Lower lobe of right lung (tissue), 2 donors: ENCODE data around the gene SUPT16H. TPM values are rescaled to one million over a fixed set of nuclear protein-coding genes. Genes with fewer than 3 reads are reported as not detected.

Source experiments
- ATAC-seq, 2 donors: fragments of 200-7000 bp; cut with Tn5 transposase; one replicate each; pipeline ENCODE4 v1.9.1; 2020 to 2022; ENCODE audit warnings: mild to moderate bottlenecking in 2 of 2, moderate library complexity in 2 of 2
- DNase-seq: peaks from one replicate; pipeline ENCODE4 v3.0.0-alpha.2; 2020
- H3K27ac ChIP-seq: fragments of 200-600 bp; one replicate; pipeline ENCODE4 v1.8.0; 2022
- H3K27me3 ChIP-seq: fragments of 200-600 bp; one replicate; pipeline ENCODE4 v1.8.0; 2022; ENCODE audit warnings: low read depth
- H3K36me3 ChIP-seq: fragments of 200-600 bp; one replicate; pipeline ENCODE4 v1.8.0; 2022; ENCODE audit warnings: mild to moderate bottlenecking
- H3K4me1 ChIP-seq: fragments of 200-600 bp; one replicate; pipeline ENCODE4 v1.8.0; 2022
- H3K4me3 ChIP-seq: fragments of 200-600 bp; one replicate; pipeline ENCODE4 v1.8.0; 2022; ENCODE audit warnings: mild to moderate bottlenecking
- H3K9me3 ChIP-seq: fragments of 200-600 bp; one replicate; pipeline ENCODE4 v1.8.0; 2022
- CTCF ChIP-seq: fragments of 200-600 bp; IDR thresholded peaks from one replicate; pipeline ENCODE4 v1.8.0; 2022; ENCODE audit warnings: antibody characterized with exemption, mild to moderate bottlenecking
- intact Hi-C: fragments of 100-400 bp; cut with DNase I; formaldehyde crosslinking; loops from one replicate; pipeline ENCODE4 v1.11.0; 2022
- total RNA-seq: library from RNA; stranded (reverse); fragmentation: NEBNext Ultra II Directional; extraction: Animal tissue kit (Norgen Biotek cat#: 25700); gene quantifications from one replicate; pipeline ENCODE4 v1.2.1, GENCODE V29; 2021
- donor health status: DM: no; HTN: yes; CAD: no; lungs with severe emphysema.

Gene SUPT16H
- total RNA-seq, 1 donor from 2014 or later = 49.9 TPM

GRCh38 chr14:21322716-21323115 is 61.1 kb downstream of the SUPT16H start:
- Histone ChIP-seq H3K9me3 (no peaks in the 10 kb centered on the region), H3K36me3 (no peaks in the 10 kb centered on the region), H3K27ac (no peak overlapping the region), H3K27me3 (no peaks in the 10 kb centered on the region), H3K4me3 (no peak overlapping the region), H3K4me1 (peaks cover 9% of the 10 kb centered on the region)
- no peak for TF ChIP-seq CTCF
- intact Hi-C loops = no loop called here
- DNase-seq = no peak
- no peak for ATAC-seq

DNA sequence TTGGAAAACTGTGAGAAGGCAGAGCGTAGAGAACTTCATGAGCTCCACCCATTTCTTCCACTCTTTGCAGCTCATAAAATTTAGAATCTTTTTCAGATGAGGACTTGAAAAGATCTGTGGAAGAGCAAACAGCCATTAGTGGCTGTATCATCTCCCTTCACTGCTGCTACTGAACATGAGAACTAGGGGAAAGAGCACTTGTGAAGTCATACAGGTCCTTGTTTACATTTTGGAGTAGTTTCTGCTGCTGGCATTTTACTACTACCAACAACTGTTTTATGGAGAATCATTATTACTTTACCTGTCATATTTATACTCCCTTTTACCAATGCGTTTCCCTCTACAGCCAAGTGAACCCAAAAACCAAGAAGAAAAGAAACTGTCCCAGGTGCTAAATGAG is 62.9 kb downstream of the SUPT16H start:
- Histone ChIP-seq H3K27me3 (no peaks in the 10 kb centered on the region), H3K27ac (no peak overlapping the region), H3K4me1 (peaks cover 9% of the 10 kb centered on the region), H3K9me3 (no peaks in the 10 kb centered on the region), H3K4me3 (no peak overlapping the region), H3K36me3 (no peaks in the 10 kb centered on the region)
- TF ChIP-seq CTCF = no peak
- no peak for ATAC-seq
- intact Hi-C loops = no loop called here
- DNase-seq = no peak

DNA sequence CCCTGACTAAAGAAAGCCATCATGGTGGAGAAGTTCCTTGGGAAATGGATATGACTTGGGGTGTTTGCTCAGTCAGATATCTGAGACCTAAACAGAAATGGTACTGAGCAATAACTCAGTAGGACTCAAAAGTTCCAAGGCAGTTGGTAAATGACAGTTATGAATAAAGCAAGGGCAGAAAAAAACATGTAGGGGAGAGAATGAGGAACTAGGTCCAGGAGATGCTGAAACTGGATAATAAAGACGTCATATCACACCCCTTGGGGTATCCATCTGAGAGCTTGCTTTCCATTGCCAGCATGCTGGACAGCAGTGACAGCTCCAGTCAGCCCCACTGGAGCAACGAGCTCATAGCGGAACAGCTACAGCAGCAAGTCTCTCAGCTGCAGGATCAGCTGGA is 66.4 kb downstream of the SUPT16H start:
- intact Hi-C loops = no loop called here
- H3K4me3 ChIP-seq = no peak overlapping the region
- H3K36me3 ChIP-seq = no peaks in the 10 kb centered on the region
- ATAC-seq (no peak), DNase-seq (no peak)
- no peak for TF ChIP-seq CTCF
- peaks cover 9% of the 10 kb centered on the region for H3K4me1 ChIP-seq
- no peaks in the 10 kb centered on the region for H3K9me3 ChIP-seq
- H3K27me3 ChIP-seq = no peaks in the 10 kb centered on the region
- H3K27ac ChIP-seq = no peak overlapping the region

DNA sequence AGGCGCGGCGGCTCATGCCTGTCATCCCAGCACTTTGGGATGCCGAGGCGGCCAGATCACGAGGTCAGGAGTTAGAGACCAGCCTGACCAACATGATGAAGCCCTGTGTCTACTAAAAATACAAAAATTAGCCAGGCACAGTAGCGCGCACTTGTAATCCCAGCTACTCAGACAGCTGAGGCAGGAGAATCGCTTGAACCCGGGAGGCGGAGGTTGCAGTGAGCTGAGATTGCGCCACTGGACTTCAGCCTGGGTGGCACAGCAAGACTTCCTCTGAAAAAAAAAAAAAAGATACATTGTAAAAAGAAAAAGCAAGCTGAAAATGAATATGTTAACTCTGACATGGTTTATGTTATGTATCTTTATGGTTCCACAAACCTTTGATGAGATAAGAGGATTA is 70.3 kb downstream of the SUPT16H start:
- H3K36me3 ChIP-seq = no peaks in the 10 kb centered on the region
- DNase-seq (no peak), ATAC-seq (no peak)
- H3K27me3 ChIP-seq = no peaks in the 10 kb centered on the region
- peaks cover 6% of the 10 kb centered on the region for H3K4me1 ChIP-seq
- H3K4me3 ChIP-seq = no peak overlapping the region
- no peaks in the 10 kb centered on the region for H3K9me3 ChIP-seq
- no peak overlapping the region for H3K27ac ChIP-seq
- TF ChIP-seq CTCF = no peak
- intact Hi-C loops = no loop called here

- Histone ChIP-seq H3K9me3 (no peaks in the 10 kb centered on the region), H3K27me3 (no peaks in the 10 kb centered on the region), H3K36me3 (no peaks in the 10 kb centered on the region), H3K4me3 (no peak overlapping the region), H3K27ac (no peak overlapping the region), H3K4me1 (peaks cover 14% of the 10 kb centered on the region)
- DNase-seq (no peak), ATAC-seq (no peak)
- no peak for TF ChIP-seq CTCF
- intact Hi-C loops = no loop called here
These were observed 72.2 kb downstream of the SUPT16H start for GRCh38 chr14:21311614-21312013.

DNA sequence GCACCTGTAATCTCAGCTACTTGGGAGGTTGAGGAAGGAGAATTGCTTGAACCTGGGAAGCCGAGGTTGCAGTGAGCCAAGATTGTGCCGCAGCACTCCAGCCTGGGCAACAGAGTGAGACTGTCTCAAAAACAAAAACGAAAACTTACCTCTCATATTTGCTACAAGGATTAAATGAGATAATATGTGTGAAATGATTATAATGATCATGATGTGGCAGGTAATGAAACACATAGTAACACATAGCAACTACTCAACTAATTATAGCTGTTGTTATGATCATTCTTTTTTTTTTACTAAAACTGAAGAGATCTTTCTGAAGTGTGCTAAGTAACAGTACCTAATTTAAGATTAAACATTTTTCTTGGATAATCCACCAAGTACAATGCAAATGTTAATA is 73.9 kb downstream of the SUPT16H start:
- peaks cover 14% of the 10 kb centered on the region for H3K4me1 ChIP-seq
- no peak for DNase-seq
- no peaks in the 10 kb centered on the region for H3K9me3 ChIP-seq
- no peak overlapping the region for H3K27ac ChIP-seq
- no peaks in the 10 kb centered on the region for H3K36me3 ChIP-seq
- TF ChIP-seq CTCF = no peak
- intact Hi-C loops = no loop called here
- no peak for ATAC-seq
- H3K27me3 ChIP-seq = no peaks in the 10 kb centered on the region
- no peak overlapping the region for H3K4me3 ChIP-seq
